Caco-2 (cell line): ENCODE measurements around the gene RNF214. TPM values are rescaled to one million over a fixed set of nuclear protein-coding genes. Genes with fewer than 3 reads are reported as not detected.
"Not testable (repeated sequence)": the region's sequence is repeated elsewhere in the genome, so short reads cannot be mapped to it uniquely, and the experiment has no call there.

Experiments used
- Bru-seq: library from RNA; stranded (reverse); fragments of 400-500 nt; gene quantifications from one replicate; lab custom pipeline; 2021; lab: Mats Ljungman, UMichigan
- BruChase-seq, 2 experiments: library from RNA; stranded (reverse); fragments of 400-500 nt; gene quantifications; one replicate each; lab custom pipeline; 2021; lab: Mats Ljungman, UMichigan
- BruUV-seq: library from RNA; stranded (reverse); fragments of 400-500 nt; replicated peaks from 2 replicates; lab custom pipeline; 2021; lab: Mats Ljungman, UMichigan
- CTCF ChIA-PET: fragments of 300-600 bp; sonication (Branson Sonifier 250); formaldehyde crosslinking; loops from one replicate; lab custom pipeline; 2022; ENCODE audit warnings: antibody characterized with exemption; lab: Charles Lee
- POLR2A ChIA-PET: fragments of 300-600 bp; sonication (Branson Sonifier 250); formaldehyde crosslinking; loops from one replicate; lab custom pipeline; 2022; ENCODE audit warnings: antibody characterized with exemption; lab: Charles Lee
- DNase-seq, 2 experiments: peaks; one replicate each; pipeline versions ENCODE4 v3.0.0 to v3.0.0-alpha.2; 2020 to 2022
- H3K27me3 ChIP-seq: replicated peaks from 2 replicates; pipeline ENCODE4 v1.6.0; 2011; ENCODE audit warnings: low read length; ENCODE audit not compliant: control insufficient read depth, insufficient read depth
- H3K36me3 ChIP-seq: 2 replicates; pipeline ENCODE4 v1.5.1; 2011; ENCODE audit warnings: low read length; ENCODE audit not compliant: control insufficient read depth, insufficient read depth
- H3K4me1 ChIP-seq: fragments of 250-450 bp; sonication (Bioruptor Pico); 2 replicates; pipeline ENCODE4 v1.5.1; 2020; ENCODE audit warnings: mild to moderate bottlenecking
- H3K4me3 ChIP-seq: 2 replicates; pipeline ENCODE4 v1.5.1; 2011; ENCODE audit warnings: low read depth, mild to moderate bottlenecking, control low read depth, low read length
- H3K9me3 ChIP-seq: fragments of 250-450 bp; sonication (Bioruptor Pico); 2 replicates; pipeline ENCODE4 v1.5.1; 2020; ENCODE audit warnings: mild to moderate bottlenecking, moderate library complexity
- H3K27ac Mint-ChIP-seq: one replicate; pipeline ENCODE4 v1.8.0; 2022; ENCODE audit warnings: mixed read lengths; ENCODE audit not compliant: unreplicated experiment
- H3K27me3 Mint-ChIP-seq: one replicate; pipeline ENCODE4 v1.8.0; 2022; ENCODE audit warnings: mixed read lengths; ENCODE audit not compliant: insufficient read depth, unreplicated experiment
- H3K36me3 Mint-ChIP-seq: one replicate; pipeline ENCODE4 v1.8.0; 2022; ENCODE audit warnings: mild to moderate bottlenecking, mixed read lengths; ENCODE audit not compliant: insufficient read depth, unreplicated experiment
- H3K4me1 Mint-ChIP-seq: one replicate; pipeline ENCODE4 v1.8.0; 2022; ENCODE audit warnings: low read depth, mixed read lengths; ENCODE audit not compliant: unreplicated experiment
- H3K4me3 Mint-ChIP-seq: one replicate; pipeline ENCODE4 v1.8.0; 2022; ENCODE audit warnings: mild to moderate bottlenecking, moderate library complexity, mixed read lengths; ENCODE audit not compliant: unreplicated experiment
- H3K9me3 Mint-ChIP-seq: one replicate; pipeline ENCODE4 v1.8.0; 2022; ENCODE audit warnings: mixed read lengths; ENCODE audit not compliant: unreplicated experiment
- intact Hi-C: fragments of 100-400 bp; cut with micrococcal nuclease; formaldehyde crosslinking; loops from one replicate; pipeline ENCODE4 v1.10.0; 2022; ENCODE audit not compliant: unreplicated experiment
- long read RNA-seq: library from polyadenylated mRNA; stranded (forward); transcript quantifications from one replicate; pipeline ENCODE4 v2.0.0, GENCODE V29; 2022
- total RNA-seq: library from RNA; stranded (reverse); gene quantifications from 2 replicates; pipeline ENCODE4 v1.2.3, GENCODE V29; 2022
- TF ChIP-seq, protein P1 (sequence below), 2 experiments: fragments of 200-600 bp in 1 of 2; IDR thresholded peaks; 1 replicate in 1 of 2; 2 replicates in 1 of 2; pipeline versions ENCODE4 v1.5.1 to v1.8.0; 2011 to 2022; ENCODE audit warnings: antibody characterized with exemption in 1 of 2, control low read depth in 1 of 2, inconsistent platforms in 1 of 2, low read depth in 1 of 2, low read length in 1 of 2, mild to moderate bottlenecking in 1 of 2, moderate library complexity in 1 of 2; ENCODE audit not compliant: insufficient read depth in 1 of 2, severe bottlenecking in 1 of 2, unreplicated experiment in 1 of 2

The RNF214 gene
- total RNA-seq = 51.2 and 55.8 TPM in 2 replicates
- percentile 80 among the genes with signal in this experiment for Bru-seq, nascent RNA
- percentile 81 among the genes with signal in this experiment for BruChase-seq, experiment 1, labeled RNA remaining after a 2-hour chase
- percentile 82 among the genes with signal in this experiment for BruChase-seq, experiment 2, labeled RNA remaining after a 6-hour chase
- long read RNA-seq, transcript RNF214-208 (5 exons, 978 nt) = minor isoform, 5 of 27 reads
- long read RNA-seq, transcript RNF214-201 (15 exons, 2,755 nt) = major isoform, 8 of 27 reads
- long read RNA-seq, partial matches to known transcripts = 9 of 27 reads
- long read RNA-seq, other reads (novel, unspliced or antisense) = 3 of 27 reads

GRCh38 chr11:117232092-117232878 lies at the start of gene RNF214:
Gene RNF214, plus strand, starts transcription at chr11:117232671. Its CDS starts 1,602 bp downstream, at chr11:117234273.
- H3K4me1 Mint-ChIP-seq = peaks cover 16% of the 10 kb centered on the region
- peak within 1 kb of the TSS; percentile 95 for H3K27ac Mint-ChIP-seq
- CTCF ChIA-PET = interaction anchor here (0.6 to 2.3 kb wide), 9 partner anchors 48 to 155 kb away, joined by 3 to 9 read pairs (median 4); partner anchors contain the start of genes CEP164 and SIDT2
- Histone ChIP-seq H3K9me3 (no peaks in the 10 kb centered on the region), H3K4me1 (peaks cover 20% of the 10 kb centered on the region), H3K36me3 (peaks cover 2% of the 10 kb centered on the region; the same call in 1 of the 2 replicates), H3K27me3 (no peaks in the 10 kb centered on the region), H3K4me3 (peak within 1 kb of the TSS; percentile 63)
- no peaks in the 10 kb centered on the region for H3K9me3 Mint-ChIP-seq
- intact Hi-C loops = loop anchor here (1.0 to 2.0 kb wide), 2 partner anchors 37 to 84 kb away; partner anchors contain the start of gene BACE1
- no peaks in the 10 kb centered on the region for H3K27me3 Mint-ChIP-seq
- H3K4me3 Mint-ChIP-seq = peak within 1 kb of the TSS; percentile 97
- peaks cover 39% of the 10 kb centered on the region for H3K36me3 Mint-ChIP-seq
- TF ChIP-seq, protein P1, sequence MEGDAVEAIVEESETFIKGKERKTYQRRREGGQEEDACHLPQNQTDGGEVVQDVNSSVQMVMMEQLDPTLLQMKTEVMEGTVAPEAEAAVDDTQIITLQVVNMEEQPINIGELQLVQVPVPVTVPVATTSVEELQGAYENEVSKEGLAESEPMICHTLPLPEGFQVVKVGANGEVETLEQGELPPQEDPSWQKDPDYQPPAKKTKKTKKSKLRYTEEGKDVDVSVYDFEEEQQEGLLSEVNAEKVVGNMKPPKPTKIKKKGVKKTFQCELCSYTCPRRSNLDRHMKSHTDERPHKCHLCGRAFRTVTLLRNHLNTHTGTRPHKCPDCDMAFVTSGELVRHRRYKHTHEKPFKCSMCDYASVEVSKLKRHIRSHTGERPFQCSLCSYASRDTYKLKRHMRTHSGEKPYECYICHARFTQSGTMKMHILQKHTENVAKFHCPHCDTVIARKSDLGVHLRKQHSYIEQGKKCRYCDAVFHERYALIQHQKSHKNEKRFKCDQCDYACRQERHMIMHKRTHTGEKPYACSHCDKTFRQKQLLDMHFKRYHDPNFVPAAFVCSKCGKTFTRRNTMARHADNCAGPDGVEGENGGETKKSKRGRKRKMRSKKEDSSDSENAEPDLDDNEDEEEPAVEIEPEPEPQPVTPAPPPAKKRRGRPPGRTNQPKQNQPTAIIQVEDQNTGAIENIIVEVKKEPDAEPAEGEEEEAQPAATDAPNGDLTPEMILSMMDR (IDR thresholded peaks at IDR 0.05; ENCODE audit: insufficient read depth in 1 of 2, low read depth in 1 of 2, low read length in 1 of 2, severe bottlenecking in 1 of 2, unreplicated experiment in 1 of 2) = peak; percentile 73 to 99
- POLR2A ChIA-PET = interaction anchor here (0.5 to 2.0 kb wide), 2 partner anchors 93 to 95 kb away, joined by 3 to 5 read pairs; partner anchors contain the start of gene CEP164
- peak; percentile 87 to 92 for DNase-seq
- no TSS peak for BruUV-seq

- H3K4me1 ChIP-seq = peaks cover 25% of the 10 kb centered on the region
- H3K27me3 ChIP-seq, intact Hi-C loops, H3K9me3 Mint-ChIP-seq, DNase-seq, H3K27ac Mint-ChIP-seq, H3K9me3 ChIP-seq, BruUV-seq, H3K4me3 ChIP-seq, POLR2A ChIA-PET, H3K4me3 Mint-ChIP-seq, CTCF ChIA-PET, H3K27me3 Mint-ChIP-seq: not testable (repeated sequence)
- peaks cover 13% of the 10 kb centered on the region for H3K36me3 ChIP-seq
- peaks cover 50% of the 10 kb centered on the region for H3K36me3 Mint-ChIP-seq
- peaks cover 26% of the 10 kb centered on the region for H3K4me1 Mint-ChIP-seq
These were observed 49.3 kb upstream of the RNF214 start for GRCh38 chr11:117183178-117183577.

DNA sequence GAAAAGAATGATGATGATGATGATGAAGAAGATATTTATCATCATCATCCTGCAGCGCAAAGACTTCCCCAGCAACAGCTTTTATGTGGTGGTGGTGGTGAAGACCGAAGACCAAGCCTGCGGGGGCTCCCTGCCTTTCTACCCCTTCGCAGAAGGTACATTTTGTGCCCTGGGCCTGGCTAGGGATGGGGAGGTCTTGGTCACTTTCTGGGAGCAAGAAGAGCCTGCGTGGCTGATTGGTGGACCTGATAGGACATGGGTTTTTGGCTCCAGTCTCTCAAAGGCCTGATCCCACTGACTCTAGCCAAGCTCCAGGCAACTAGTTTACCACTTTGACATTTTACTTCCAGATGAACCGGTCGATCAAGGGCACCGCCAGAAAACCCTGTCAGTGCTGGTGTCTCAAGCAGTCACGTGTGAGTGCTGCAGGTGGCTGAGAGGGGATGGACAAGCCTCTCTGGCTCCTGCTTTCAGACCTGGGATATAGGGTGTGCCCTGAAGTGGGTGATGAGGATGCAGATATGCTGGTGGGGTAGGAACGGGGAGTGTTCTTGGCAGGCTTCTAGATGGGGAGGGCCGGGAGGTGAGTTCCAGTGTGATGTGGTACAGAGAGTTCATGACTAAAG lies 48.6 kb upstream of the RNF214 start:
- H3K27ac Mint-ChIP-seq = no peak overlapping the region
- no TSS peak for BruUV-seq
- TF ChIP-seq, protein P1 (IDR thresholded peaks at IDR 0.05; ENCODE audit: insufficient read depth in 1 of 2, low read depth in 1 of 2, low read length in 1 of 2, severe bottlenecking in 1 of 2, unreplicated experiment in 1 of 2) = no peak
- Histone ChIP-seq H3K36me3 (peaks cover 13% of the 10 kb centered on the region), H3K27me3 (no peaks in the 10 kb centered on the region), H3K4me3 (no peak overlapping the region), H3K9me3 (no peaks in the 10 kb centered on the region), H3K4me1 (peaks cover 24% of the 10 kb centered on the region)
- no peaks in the 10 kb centered on the region for H3K9me3 Mint-ChIP-seq
- no peak overlapping the region for H3K4me3 Mint-ChIP-seq
- DNase-seq = peak in 1 of 2 experiments; percentile 59
- H3K27me3 Mint-ChIP-seq = no peaks in the 10 kb centered on the region
- peaks cover 24% of the 10 kb centered on the region for H3K4me1 Mint-ChIP-seq
- intact Hi-C loops = no loop called here
- POLR2A ChIA-PET = no interaction called here
- CTCF ChIA-PET = interaction anchor here (0.7 kb wide), 1 partner anchor 44 kb away, joined by 3 read pairs; no protein-coding TSS in a partner anchor
- peaks cover 43% of the 10 kb centered on the region for H3K36me3 Mint-ChIP-seq
